HG03457 (cell line): ENCODE measurements around the gene TMEM218.
A peak's percentile ranks its signal among the peaks of the same experiment; 100 is the strongest.

ENCODE experiments used
- ATAC-seq: cut with Tn5 transposase; IDR thresholded peaks from one replicate; pipeline ENCODE4 v1.9.1; 2021; ENCODE audit warnings: moderate number of reproducible peaks; ENCODE audit not compliant: unreplicated experiment

The TMEM218 gene

DNA sequence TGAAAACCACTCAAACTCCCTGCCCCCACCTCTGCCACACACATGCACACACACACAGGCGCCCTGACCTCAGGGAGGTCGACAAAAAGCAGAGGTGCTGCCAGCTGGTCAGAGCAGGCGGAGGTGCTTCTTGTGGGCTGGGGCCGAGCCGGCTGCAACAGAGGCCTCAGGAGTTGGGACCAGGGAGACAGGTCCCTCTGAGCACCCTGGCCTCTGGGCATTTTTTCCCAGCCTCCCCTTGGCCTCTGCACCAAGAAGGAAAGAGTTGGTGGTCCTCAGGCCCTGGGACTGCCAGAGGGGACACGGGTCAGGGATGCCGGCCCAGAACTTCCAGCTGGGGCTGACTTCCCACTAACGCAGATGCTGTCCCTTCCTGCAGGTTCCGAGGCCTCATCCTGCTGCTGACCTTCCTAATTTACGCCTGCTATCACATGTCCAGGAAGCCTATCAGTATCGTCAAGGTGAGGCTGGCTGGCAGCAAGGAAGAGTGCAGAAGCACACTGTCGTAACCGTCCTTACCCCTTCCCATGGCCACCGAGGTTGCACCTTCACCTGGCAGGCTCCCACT, 35.0 kb downstream of the TMEM218 start:
- no peak for ATAC-seq

DNA sequence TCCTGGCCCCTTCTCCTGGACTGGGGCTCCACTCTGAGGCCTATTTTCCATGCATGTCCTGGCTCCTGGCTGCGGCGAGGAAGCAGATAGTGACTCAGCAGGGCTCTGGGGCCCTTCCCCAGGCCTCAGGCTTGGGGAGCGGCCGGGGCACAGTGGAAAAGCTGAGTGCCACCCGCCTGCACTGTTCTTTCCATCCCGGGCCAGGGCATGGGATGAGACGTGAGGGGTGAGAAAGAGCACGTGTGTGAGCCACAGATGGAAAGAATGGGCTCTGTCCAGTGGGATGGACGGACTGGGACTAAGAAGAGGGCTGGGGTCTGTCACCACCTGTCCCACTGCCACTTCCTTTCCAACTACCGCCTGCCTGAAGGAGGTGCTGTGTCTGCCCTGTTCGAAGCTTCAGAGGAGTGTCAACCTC, 35.5 kb downstream of the TMEM218 start:
- no peak for ATAC-seq

DNA sequence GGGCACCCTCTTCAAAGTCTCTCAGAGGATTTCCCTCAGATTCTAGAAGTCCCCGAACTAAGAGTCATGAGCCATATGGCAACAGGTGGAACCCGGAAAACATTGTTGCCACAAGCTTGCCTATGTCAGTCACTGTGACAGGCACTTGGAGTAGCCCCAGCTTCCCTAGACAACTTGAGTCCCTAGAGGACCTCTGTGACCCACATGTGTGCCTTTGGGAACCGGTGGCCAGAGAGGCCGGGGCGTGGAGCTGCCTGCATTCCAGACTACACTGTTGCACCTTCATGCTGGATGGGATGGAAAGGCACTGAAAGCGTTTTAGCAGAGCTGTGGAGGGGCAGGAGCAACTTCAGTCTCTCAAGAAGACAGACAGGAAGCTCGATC, 36.2 kb downstream of the TMEM218 start:
- ATAC-seq, result no peak

DNA sequence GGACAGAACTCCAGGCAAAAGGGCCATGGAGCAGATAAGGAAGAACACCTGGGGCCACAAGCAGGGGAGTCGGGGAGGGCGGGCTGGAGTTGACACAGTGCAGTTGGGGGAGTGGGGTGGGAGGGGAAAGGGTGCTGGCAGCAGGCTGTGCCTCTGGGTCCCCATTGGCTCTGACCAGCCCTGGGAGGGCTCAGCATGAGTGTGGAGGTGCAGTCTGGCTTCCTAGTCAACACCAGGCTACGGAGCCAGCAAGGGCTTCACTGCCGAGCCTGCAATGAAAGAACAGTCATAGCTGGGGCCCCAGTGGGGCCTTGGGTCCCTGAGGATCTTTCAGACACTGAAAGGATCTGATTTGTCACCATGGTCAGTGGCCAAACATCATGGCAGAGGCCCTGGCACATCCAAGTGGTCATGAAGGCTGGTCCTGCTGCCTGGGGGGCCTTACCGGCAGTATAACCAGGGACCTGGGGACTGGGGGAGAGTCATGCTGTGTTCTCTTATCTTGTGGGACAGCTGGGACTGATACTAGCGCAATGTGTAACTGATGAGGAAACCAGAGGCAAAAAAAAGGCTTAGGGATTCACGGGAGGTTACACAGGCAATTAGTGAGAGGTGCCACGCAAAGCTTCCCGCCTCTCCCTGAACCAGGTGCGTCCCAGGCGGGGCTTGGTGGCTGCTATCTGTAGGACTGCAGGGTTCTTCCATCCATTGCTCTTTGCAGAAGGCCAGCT, 36.8 kb downstream of the TMEM218 start:
- ATAC-seq, result no peak

DNA sequence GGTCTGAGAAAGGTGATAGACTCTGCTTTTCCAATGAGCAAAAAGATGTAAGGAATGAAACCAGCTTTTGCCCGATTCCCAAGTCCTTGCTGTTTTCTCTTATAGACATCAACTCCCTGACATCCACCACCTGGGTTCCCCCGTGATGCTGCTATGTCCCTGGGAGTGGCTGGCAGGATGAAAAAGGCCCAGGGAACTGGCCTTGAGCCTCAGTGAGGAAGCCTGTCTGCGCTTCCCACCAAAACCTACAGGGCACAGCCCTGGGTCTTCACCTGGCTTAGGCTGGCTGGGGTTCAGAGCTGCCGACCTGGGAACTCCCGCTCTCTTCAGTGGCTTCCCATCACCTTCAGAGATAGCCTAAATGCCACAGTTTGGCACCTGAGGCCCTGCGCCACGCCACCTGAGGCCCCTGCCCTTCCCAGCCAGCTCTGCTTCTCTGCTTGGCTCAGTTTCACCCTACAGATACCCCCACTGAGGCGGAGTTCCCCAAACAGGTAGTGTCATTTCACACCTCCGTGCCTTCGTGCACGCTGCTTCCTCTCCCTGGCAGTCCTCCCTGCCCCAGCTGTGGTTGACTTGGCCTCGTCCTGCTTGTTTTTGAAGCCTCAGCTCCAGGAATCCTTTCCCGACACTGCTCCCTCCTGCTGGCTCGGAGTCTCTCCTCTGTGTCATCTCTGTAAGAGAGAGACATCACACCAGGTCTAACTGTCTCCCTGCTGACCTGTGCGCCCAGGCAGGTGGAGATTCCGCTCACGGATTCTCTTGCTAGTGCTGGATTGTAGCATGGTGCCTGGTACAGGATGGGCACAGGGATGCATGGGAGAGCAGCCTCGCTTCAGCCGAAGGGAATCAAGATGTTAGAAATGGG, 37.6 kb downstream of the TMEM218 start:
- ATAC-seq, result no peak

DNA sequence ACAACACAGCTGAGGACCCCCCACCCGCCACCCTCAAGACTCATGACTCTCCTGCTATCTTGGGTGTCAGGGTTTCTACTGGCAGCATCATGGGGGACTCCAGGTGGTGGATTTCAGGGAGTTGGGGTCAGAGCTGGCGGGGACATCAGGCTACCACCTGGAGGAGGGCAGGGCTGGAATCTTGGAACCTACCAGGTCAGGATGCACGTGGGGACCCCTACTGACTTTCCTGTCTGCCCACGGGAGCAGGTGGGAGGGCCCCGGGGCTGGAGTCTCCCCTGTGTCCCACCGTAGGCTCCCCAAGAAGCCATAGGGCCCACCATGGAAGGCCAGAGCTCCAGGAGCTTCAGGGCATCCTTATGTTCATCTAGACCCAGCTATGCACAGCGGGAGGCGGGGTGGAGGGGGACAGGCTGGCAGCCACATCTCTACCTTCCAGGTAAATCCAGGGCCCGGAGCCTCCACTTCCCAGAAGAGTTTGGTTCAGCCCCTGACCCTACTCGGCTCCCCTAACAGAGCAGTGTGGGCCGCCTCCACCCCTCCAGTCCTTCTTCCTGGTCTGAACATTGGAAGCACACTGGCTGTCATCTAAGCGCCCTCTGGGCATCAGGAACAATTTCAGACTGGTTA, 38.4 kb downstream of the TMEM218 start:
- ATAC-seq, result no peak

DNA sequence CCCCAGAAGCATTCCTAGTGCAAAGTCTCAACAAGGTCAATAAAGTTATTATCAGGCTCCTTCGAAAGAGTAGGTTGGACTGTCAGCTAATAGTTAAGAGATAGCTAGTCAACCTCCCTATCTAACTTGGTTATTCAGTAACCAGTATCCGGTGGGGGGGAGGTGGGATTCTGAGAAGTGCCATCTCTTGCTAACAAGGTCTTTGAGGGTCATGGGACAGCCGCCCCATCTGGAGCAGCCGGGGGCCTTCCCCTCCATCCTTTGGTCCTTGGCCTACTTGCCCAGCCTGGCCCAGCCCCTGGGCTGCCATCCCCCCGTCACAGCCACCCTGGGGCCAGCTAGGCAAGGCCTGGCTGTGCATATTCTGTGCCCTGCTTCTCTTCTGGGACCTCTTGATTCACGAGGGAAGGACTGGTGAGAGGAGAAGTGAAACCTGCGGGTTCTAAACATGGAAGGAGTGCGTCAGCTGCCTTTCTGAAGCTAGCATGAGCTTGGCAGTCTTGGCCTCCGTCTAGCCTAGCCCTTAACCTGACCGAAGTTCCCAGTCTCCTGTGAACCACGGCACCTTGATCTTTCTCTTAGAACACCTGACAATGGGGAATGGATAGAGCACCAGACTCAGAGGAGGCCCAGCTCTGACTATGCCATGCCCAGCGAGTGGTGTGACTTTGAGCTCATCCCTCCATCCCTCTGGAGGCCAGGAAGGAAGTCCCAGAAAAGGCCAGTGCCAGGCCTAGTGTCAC, 39.0 kb downstream of the TMEM218 start:
- peak; percentile 69 for ATAC-seq

DNA sequence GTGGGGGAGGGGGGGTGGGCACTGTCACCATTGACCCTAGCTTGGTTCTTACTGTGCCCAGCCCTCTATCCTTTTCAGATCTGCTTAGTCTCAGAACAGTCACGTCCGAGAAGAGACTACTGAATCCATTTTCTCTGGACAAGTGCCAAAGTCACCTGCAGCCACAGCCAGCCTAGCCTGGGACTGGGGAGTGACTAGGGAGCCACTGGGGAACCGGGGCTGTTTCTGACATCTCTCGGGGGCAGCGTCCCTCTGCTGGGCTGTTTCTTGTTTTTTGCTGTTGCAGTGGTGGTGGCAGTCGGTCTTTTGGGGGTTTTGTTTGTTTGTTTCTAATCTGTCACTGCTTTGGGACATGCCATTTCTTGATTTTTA, 39.6 kb downstream of the TMEM218 start:
- ATAC-seq, result no peak

DNA sequence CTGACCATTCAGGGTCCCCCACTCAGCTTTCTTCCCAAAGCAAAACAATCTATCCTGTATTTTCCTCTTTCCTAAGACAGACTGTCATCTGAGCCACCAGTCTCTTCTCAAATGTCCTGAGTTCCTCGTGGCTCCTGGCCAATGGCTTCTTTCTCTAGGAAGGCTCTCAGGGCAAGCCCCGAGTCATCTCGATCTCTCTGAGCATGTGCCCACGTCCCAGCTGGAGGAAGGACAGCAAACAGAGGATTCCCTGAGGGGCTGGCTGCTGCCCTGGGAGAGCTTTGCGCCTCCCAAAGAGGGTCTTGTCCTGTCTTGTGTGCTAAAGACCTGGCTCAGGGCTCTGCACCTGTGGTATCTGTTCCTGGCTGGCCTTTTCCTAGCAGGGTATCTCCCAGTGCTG, 40.0 kb downstream of the TMEM218 start:
- no peak for ATAC-seq

DNA sequence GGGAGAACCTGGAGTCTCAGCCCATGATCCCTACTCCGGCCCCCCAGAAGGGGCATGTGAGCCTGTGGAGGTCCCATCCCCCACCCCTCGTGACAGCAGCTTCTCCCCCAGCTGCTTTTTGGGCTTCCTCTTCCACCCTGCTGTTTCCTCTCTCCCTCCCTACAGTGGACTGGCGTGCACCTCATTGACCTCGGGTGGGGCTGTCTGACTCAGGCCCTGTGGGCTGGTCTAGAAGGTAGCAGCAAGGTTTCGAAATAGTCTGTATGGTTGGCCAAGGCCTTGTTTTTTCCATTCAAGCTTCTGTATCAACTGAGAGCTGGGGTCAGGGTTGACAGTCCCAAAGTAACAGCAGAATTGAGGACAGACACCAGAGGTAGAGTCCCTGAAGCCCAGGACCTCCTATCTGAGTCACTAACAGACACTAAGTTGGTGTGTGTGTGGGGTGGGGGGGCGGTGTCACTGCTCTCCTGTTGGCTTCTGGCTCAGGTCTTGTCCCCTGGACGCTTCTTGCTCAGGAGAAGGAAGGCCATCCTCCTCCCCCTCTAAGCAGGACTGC, 40.6 kb downstream of the TMEM218 start:
- peak; percentile 73 for ATAC-seq

DNA sequence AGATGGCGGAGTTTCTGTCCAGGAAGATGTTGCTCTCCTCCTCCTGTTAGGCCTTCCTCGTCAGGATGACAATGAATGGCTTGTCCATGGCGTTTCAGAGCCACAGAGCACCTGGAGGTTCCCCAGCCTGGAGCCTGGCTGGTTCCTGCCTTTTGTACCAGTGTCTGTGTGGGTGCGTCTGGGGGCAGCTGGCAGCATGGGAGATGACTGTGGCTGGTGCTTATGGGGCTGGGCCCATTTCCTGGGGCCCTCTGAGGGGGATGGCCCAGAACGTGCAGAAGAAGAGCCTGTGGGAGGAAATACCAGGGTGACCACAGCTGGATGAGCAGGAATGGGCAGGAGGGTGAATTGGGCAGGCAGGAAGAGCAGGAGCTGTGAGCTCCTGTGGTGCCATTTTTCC, 41.6 kb downstream of the TMEM218 start:
- ATAC-seq, result no peak

DNA sequence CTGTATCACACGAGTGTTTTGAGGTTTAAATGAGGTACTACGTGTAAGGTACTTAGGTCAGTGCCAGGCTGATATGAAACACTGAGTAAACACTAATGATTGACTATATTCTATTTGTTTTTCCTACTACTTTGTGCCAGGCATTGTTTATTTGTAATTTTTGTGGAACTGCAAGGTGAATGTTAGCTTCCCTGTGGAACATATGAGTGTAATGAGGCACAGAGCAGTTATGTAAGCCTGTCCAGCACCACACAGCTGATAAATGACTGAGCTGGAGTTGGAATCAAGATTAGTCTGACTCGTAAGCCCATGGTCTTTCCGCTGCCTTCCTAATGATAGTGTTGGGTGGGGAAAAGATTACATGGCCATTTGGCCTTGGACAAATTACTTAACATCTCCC, 42.4 kb downstream of the TMEM218 start:
- no peak for ATAC-seq

DNA sequence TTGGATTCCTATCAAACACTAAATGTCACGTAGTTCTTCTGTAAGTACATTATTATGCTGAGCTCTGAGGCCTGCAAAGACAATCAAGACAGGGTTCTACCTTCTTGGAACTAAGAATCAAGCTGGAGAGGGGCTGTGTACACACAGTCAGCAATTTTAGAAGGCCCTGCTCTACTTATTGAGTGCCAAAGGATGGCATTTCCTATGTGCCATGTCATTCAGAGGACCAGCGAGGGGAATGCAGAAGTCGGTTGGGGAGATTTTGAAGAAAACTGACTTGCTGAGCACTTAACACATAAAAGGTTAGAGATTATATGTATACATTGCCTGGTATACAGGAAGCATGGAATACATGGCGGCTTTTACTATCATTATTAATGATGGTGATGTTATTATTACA, 43.1 kb downstream of the TMEM218 start:
- ATAC-seq, result no peak

DNA sequence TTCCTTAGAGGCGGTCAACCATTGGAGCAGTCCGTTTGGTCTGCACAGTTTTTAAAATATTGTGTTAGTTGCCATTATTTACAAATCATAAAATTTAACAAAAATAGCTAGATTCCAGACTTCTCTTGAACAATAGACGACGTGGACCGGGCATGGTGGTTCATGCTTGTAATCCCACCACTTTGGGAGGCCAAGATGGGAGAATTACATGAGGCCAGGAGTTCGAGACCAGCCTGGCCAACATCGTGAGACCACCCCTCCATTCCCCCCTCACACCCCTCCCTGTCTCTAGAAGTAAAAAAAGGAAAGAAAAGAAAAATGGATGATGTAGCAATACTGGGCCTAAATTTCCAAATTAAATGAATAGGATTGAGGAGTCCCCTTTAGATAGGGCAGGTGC, 47.4 kb downstream of the TMEM218 start:
- no peak for ATAC-seq

DNA sequence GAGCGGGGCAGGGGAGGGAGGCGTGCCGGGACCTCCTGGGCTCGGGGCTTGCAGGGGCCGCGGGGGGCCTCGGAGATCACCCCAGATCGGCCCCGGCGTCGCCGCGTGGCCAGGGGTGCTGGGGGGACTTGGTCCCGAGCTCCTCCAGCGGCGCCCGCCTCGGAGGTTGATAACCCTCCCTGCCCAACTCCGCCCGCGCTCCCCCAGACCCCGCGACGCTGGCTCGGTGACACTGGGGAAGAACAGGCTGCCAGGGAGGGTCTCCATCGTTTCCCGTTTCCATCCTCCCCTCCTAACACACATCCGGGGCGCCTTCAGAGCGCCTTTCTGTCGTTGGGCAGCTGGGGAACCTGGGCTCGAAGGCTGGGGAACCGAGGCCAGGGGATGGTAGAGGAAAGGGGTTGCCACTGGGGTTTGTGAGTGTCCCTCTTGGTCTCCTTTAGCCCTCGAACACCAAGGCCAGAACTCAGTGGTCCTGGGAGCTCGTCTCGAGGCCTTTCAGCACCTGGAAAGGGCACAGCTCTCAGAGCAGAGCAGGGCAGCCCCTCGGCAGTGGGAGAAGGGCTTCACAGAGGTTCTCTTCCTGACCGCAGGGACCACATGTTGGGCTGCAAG, 47.9 kb downstream of the TMEM218 start:
- ATAC-seq, result peak; percentile 23

DNA sequence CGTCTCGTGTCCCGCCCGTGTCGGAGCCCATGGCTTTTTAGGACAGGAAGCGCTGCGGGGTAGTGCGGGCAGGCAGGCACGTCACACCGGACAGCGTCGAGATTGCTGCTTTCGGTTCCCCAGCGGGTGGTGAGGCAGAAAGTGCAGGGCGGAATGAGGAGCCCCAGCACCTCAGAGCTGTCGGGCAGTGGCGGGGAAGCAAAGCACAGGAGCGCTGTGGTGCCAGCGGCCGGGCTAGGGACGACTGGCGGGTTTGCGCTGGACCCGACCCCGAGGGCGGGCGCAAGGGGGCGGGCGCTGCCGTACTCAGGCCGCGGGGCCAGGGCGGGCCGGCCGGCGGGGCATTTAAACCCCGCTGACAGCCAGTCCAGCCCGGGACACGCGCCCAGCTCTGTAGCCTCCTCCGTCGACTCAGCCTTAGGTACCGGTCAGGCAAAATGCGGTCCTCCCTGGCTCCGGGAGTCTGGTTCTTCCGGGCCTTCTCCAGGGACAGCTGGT, 48.4 kb downstream of the TMEM218 start, which contains the start of gene SLC37A2:
TSS of gene SLC37A2 (plus strand) at position 375 of the 498 bp plus-strand sequence. CDS start at position 438, 63 bp downstream.
- peak; percentile 86 for ATAC-seq

DNA sequence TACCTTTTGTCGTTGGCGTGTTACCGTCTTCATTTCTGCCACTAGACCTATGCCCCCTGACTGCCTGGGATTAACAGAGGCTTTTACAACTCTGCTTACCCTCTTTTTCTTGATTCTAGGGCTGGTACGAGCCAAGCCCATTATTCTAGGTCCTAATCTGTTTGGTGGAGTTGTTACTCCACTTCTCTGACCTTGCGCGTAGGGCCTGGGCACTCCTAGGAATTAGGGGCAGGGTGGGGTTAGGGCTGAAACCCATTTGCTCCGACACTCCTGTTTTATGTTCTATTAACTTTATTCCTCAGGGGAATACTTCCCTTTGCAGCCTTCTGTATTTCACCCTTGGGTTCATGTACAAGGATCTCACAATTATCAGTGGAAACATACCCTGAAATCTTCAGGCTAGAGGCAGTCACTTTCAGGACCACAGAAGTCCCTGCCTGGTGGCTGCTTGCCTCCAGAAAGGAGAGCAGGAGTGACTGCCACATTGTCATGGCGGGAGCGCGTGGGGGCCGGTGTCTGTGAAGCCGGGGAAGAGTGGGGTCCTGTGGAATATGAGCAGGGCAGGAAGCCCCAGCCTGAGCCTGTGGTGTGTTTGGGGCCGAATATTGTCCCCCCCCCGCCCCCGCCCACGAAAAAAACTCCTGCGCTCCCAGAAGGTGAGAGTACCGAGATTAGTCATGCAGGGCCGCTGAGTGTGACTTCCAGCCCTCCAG, 49.1 kb downstream of the TMEM218 start:
- no peak for ATAC-seq

DNA sequence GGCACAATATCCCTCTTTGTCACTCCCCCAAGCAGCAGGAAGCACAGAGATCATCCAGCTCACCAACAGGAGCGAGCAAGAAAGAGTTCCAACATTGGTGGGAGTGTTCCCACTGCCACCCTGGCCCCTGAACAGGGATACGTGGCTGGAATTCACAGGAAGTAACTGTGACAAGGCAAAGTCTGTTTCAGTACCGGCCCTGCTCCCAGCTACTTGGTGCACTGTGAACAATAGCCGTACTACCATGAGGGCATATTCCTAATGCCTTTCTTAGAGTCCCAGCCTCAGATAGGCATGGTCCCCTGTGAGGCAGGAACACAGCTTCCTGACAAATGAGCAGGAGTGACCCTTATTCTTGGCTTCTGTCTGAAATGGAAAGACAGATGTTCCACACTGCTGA, 50.1 kb downstream of the TMEM218 start:
- no peak for ATAC-seq

DNA sequence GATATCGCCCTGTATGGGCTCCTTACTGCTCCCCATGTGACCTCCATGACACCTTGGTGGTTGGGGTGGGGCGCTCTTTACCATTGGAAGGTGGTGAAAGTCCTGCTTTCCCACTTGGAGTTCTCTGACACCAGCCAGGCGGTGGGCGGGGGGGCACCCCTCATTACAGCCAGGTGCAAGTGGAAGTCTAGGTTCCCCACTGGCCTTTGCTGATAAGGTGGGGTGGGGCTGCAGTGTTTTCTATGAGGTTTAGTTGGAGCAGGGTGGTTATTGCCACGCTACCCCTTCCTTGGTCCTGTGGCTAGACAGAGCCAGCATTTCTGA, 53.8 kb downstream of the TMEM218 start:
- ATAC-seq, result no peak
